DND-41 (cell line): ENCODE results near the gene SMC1B.
"Not testable (repeated sequence)": the region's sequence is repeated elsewhere in the genome, so short reads cannot be mapped to it uniquely, and the experiment has no call there.

Experiments
- ATAC-seq: fragments of 200-7000 bp; cut with Tn5 transposase; 3 replicates; pipeline ENCODE4 v1.9.1; 2021; ENCODE audit warnings: low read depth; ENCODE audit not compliant: insufficient read depth
- DNase-seq: peaks from one replicate; pipeline ENCODE4 v3.0.0-alpha.2; 2020
- H2AFZ ChIP-seq: 2 replicates; pipeline ENCODE4 v1.6.0; 2012; ENCODE audit warnings: low read depth, low read length
- H3K27ac ChIP-seq: 2 replicates; pipeline ENCODE4 v1.5.1; 2012; ENCODE audit warnings: low read length, inconsistent platforms
- H3K27me3 ChIP-seq: fragments of 200-600 bp; sonication (generic); 2 replicates; pipeline ENCODE4 v1.6.0; 2012; ENCODE audit warnings: low read length, mild to moderate bottlenecking, inconsistent platforms; ENCODE audit not compliant: insufficient read depth, poor library complexity
- H3K36me3 ChIP-seq: 2 replicates; pipeline ENCODE4 v1.5.1; 2012; ENCODE audit warnings: low read length, inconsistent platforms; ENCODE audit not compliant: insufficient read depth
- H3K4me1 ChIP-seq: 2 replicates; pipeline ENCODE4 v1.5.1; 2012; ENCODE audit warnings: mild to moderate bottlenecking, low read length; ENCODE audit not compliant: insufficient read depth
- H3K4me2 ChIP-seq: 2 replicates; pipeline ENCODE4 v1.6.0; 2012; ENCODE audit warnings: mild to moderate bottlenecking, moderate library complexity, low read length, inconsistent platforms; ENCODE audit not compliant: insufficient read depth
- H3K4me3 ChIP-seq, 2 experiments: fragments of 200-600 bp in 1 of 2; shearing (Covaris generic) in 1 of 2; 2 replicates each; pipeline ENCODE4 v1.5.1; 2012 to 2016; ENCODE audit warnings: inconsistent platforms in 2 of 2, low read length in 2 of 2, mild to moderate bottlenecking in 2 of 2, low read depth in 1 of 2, moderate library complexity in 1 of 2
- H3K79me2 ChIP-seq: 2 replicates; pipeline ENCODE4 v1.6.0; 2012; ENCODE audit warnings: low read length, inconsistent platforms; ENCODE audit not compliant: insufficient read depth
- H3K9ac ChIP-seq: 2 replicates; pipeline ENCODE4 v1.6.0; 2012; ENCODE audit warnings: low read depth, mild to moderate bottlenecking, inconsistent platforms, low read length, moderate library complexity
- H3K9me3 ChIP-seq: 2 replicates; pipeline ENCODE4 v1.5.1; 2012; ENCODE audit warnings: low read length, moderate library complexity, mild to moderate bottlenecking, inconsistent platforms; ENCODE audit not compliant: insufficient read depth, severe bottlenecking
- H4K20me1 ChIP-seq: 2 replicates; pipeline ENCODE4 v1.6.0; 2012; ENCODE audit warnings: low read length; ENCODE audit not compliant: insufficient read depth
- EZH2 ChIP-seq: IDR thresholded peaks from 3 replicates; pipeline ENCODE4 v1.6.1; 2012; ENCODE audit warnings: borderline replicate concordance, low read depth, mild to moderate bottlenecking, moderate library complexity, low read length, inconsistent platforms; ENCODE audit not compliant: severe bottlenecking
- TF ChIP-seq, protein P1 (sequence below): IDR thresholded peaks from 2 replicates; pipeline ENCODE4 v1.5.1; 2012; ENCODE audit warnings: borderline replicate concordance, low read length, moderate library complexity, mild to moderate bottlenecking; ENCODE audit not compliant: poor library complexity, severe bottlenecking; ENCODE audit errors: extremely low read depth

Gene SMC1B

DNA sequence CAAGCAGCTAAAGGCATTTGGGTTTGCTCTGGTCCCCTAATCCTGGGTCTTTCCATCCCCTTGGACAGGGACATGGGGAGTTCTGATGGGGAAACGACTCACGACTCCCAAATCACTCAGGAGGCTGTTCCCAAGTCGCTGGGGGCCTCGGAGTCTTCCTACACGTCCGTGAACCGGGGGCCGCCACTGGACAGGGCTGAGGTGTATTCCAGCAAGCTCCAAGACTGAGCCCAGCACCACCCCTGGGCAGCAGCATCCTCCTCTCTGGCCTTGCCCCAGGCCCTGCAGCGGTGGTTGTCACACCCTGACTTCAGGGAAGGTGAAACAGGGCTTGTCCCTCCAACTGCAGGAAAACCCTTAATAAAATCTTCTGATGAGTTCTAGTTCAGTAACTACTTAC, 117.9 kb downstream of the SMC1B start:
- Histone ChIP-seq H3K79me2 (no peaks in the 10 kb centered on the region), H3K36me3 (no peaks in the 10 kb centered on the region), H3K27ac (no peak overlapping the region), H3K9ac (no peak overlapping the region), H3K4me1 (no peaks in the 10 kb centered on the region), H3K9me3 (no peaks in the 10 kb centered on the region), H3K4me2 (no peak overlapping the region), H4K20me1 (no peaks in the 10 kb centered on the region), H2AFZ (no peak overlapping the region), H3K27me3 (peaks cover 12% of the 10 kb centered on the region), H3K4me3 (no peak overlapping the region)
- ATAC-seq (no peak), DNase-seq (no peak)
- no peak for TF ChIP-seq EZH2
- TF ChIP-seq, protein P1, sequence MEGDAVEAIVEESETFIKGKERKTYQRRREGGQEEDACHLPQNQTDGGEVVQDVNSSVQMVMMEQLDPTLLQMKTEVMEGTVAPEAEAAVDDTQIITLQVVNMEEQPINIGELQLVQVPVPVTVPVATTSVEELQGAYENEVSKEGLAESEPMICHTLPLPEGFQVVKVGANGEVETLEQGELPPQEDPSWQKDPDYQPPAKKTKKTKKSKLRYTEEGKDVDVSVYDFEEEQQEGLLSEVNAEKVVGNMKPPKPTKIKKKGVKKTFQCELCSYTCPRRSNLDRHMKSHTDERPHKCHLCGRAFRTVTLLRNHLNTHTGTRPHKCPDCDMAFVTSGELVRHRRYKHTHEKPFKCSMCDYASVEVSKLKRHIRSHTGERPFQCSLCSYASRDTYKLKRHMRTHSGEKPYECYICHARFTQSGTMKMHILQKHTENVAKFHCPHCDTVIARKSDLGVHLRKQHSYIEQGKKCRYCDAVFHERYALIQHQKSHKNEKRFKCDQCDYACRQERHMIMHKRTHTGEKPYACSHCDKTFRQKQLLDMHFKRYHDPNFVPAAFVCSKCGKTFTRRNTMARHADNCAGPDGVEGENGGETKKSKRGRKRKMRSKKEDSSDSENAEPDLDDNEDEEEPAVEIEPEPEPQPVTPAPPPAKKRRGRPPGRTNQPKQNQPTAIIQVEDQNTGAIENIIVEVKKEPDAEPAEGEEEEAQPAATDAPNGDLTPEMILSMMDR, result no peak

DNA sequence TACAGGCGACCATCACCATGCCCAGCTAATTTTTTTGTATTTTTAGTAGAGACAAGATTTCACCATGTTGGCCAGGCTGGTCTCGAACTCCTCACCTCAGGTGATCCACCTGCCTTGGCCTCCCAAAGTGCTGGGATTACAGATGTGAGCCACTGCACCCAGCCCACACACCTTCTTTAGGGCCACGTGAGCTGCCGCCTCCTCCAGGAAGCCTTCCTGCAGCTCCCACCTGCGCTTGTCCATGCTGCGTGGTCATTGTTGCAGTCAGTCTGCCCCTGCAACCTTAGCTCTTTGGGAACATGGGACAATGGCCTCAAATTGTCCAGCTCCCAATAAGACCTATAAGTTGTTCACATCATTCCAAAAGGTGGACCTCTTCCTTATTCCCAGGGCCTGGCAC, 118.4 kb downstream of the SMC1B start:
- H4K20me1 ChIP-seq, H3K36me3 ChIP-seq, H3K27me3 ChIP-seq, H2AFZ ChIP-seq, ATAC-seq, DNase-seq, H3K27ac ChIP-seq, H3K4me1 ChIP-seq, H3K9ac ChIP-seq, H3K4me3 ChIP-seq, H3K79me2 ChIP-seq, H3K9me3 ChIP-seq, H3K4me2 ChIP-seq: not testable (repeated sequence)
